ENCODE results near the gene THAP4.

Gene THAP4

DNA sequence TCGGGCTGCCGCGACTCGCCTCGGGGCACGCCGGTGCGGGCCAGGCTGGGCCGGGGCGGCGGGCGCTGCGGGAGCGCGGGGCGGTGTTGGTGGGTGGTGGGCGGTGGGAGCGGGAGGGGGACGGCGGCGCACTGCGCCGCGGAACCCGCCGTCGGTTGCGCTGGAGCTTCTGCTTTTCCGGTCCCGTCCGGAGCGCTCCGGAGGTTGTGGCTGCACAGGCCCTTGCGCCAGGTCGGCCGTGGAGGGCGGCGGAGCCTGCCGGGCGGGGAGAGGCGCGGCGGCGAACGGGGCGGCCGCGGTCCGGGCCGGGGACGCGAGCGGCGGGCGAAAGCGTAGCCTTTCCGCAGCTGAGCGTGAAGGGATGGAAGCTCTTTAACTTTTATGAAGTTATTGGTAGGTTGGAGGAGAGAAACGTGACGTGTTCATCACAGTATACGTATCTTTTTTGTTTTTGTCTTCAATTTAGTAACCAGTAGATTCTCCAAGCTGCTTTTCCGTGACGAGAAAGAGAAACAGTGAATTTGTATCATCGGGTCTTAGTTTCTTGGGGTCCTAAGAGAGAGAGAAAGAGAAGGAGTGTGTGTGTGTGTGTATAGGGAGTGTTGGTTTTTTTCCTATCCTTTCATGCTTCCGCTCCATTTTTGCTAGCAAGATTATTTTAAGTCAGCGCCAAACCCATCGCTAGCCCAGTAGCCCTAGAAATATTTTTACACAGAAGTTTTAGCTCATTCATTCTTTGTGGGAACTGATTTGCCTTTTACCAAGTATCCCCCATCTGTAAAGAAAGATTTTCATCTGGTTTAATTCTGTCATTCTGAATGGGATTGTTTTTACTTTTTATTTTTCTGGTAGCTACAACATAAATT is 1.1 kb upstream of the THAP4 start:
- peak; percentile 5 for DNase-seq

DNA sequence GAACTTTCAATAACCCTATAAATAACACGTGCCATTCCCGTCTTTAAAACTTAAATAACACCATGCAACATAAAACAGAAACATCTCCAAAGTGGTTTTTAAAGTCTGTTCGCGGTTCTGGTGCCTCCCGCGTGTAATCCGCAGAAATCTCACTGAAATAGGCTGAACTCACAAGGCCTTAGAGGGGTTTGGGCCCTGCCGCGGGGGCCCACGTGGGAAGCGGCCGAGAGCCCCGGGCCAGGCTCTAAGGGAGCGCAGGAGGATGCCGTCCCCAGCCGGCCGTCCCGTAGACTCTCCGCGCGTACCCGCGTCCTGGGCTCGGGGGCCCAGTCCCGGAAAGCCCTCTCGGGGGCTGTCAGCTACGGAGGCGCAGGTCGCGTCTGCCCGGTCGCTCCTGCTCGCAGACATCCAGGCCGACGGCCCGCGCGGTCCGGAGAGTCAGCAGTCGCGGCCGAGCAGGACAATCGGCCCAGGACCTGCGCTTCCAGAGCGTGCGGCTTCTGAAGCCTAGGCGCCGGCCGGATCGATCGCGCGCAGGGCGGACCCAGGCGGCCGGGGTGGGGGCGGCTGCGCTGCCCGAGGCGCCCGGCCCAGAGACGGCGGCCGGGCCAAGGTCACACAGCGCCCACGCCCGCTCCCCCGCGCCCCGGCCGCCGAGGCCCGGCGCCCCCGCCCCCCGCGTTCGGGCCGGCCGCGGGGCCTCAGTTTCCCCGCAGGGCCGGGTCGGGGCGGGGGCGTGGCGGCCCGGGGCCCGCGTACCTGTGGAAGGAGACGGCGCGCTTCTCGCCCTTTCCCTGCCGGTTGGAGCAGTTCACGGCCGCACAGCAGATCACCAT is 558 bp downstream of the THAP4 start:
- no peak for DNase-seq

DNA sequence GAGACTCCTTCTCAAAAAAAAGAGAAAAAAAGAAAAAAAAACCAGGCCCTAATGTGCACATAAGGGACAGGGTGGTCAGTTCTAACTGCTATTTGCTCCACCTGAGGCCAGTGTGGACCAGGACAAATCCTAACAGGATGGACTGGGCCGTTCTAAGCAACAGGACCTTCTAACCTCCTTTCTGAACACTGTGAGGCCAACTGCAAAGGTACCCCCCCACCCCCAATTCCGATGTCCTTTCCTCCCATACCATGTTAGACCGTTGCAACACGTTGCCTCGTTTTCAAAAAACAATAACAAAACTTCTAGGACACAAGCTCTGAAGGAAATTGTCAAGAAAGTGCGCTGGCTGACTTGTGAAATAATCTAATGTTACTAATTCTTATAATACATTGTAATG is 1.2 kb downstream of the THAP4 start:
- DNase-seq, result no peak

DNA sequence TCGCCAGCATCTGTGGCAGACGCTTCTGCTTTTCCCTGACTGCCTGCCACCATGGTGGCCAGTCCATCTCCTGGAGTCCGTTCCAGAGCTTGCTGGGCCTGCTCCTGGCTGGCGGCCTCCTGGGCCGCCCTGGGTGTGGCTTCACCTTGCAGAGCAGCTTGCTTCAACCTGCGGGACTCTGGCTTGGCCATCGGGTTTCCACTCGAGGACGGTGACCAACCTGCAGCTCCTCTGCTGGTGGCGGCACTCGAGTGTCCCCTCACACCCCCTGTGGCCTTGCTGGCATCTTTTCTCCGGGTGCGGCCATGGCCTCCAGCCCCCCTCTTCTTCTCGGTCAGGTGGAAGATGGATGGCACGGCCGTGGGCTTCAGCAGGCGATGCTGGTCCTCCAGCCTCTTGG is 3.4 kb downstream of the THAP4 start:
- DNase-seq, result no peak

DNA sequence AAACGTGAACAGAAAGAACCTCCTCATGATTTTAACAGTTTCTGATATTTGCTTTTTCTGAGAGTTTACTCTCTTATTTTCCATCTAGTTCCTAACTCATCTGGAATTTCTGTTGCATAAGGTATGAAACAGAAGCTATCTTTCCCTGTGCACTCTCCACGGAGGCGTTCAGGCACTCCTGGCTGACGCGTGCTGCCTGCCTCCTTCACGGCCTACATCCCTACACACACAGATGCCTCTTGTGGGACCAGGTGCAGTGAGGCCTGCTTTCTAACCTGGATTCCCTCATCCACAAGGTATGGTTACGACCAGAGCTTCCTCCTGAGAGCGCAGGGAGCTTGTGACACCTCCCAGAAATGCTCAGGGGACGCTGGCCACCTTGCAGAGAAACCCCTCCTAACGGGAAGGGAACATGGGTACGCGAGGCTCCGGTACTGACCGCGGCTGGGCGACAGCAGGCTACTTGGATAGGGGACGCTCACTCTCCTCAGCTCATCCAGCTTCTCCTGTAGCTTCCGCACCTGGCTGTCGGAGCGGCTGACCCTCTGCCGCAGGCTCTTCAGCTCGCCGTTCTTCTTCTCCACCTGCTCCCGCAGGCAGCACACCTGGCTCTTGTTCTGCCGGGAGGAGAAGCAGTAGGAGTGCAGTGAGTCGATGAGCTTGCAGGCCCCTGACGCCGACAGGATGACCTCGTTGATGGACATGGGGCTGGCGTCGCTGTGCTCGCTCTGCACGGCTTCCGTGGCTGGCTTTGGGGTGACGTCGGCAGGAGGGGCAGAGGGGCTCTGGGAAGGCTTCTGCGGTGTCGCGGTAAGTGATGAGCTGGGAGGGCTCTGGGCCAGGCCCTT is 4.3 kb downstream of the THAP4 start:
- no peak for DNase-seq

DNA sequence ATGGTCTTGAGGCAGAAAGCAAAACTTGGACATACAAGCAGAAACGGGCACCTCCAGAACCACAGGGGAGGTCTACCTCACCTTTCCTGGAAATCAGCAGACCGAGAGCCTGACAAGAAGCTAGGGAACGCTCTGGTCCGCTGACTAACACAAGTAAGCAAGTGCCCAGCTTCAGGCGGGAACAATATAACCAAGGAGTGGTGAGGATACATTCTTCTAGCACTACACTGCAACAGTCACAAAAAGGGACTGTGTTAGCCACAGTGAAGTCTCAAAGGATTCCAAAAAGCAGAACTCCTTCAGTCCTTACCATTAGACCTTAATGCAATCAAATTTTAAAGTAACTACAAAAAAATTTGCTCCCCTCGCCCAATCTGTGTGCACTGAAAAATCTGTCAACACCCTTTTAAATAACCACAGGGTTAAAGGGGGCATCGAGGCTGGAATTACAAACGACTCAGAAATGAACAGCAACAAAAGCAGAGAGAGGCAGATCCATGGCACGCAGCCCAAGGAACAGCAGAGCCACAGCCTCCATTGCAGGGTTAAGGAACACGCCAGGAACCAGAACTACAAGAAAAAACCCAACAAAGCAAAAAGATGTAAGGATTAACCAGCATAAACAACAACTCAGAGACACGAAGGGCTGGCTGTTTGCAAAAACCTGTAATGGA is 7.1 kb downstream of the THAP4 start:
- no peak for DNase-seq

DNA sequence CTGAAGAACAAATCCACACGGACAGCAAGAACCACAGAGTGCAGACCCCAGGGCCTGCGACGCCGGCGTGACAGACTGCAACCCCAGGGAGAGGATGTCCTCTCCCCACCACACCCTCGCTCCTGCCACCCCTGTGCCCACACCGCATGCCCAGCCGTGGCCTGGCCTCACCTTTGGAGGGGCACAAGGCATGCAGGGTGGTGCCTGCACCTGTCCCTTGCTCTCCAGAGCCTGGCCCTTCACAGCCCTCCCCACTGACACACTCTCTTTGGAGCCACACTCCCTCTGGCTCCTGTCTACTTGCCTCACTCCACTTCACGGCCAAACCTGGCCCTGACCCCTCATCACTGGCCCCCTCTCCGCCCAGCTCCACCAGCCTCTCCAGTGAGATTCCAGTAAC is 9.3 kb downstream of the THAP4 start:
- DNase-seq, result no peak

DNA sequence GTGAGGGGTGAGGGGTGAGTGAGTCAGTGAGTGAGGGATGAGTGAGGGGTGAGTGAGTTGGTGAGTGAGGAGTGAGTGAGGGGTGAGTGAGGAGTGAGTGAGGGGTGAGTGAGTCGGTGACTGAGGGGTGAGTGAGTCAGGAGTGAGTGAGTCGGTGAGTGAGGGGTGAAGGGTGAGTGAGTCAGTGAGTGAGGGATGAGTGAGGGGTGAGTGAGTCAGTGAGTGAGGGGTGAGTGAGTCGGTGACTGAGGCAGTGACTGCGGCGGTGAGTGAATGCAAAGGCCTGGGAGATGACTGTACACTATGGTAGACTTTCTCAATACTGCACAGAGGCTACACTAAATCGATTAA is 16.6 kb downstream of the THAP4 start:
- no peak for DNase-seq

DNA sequence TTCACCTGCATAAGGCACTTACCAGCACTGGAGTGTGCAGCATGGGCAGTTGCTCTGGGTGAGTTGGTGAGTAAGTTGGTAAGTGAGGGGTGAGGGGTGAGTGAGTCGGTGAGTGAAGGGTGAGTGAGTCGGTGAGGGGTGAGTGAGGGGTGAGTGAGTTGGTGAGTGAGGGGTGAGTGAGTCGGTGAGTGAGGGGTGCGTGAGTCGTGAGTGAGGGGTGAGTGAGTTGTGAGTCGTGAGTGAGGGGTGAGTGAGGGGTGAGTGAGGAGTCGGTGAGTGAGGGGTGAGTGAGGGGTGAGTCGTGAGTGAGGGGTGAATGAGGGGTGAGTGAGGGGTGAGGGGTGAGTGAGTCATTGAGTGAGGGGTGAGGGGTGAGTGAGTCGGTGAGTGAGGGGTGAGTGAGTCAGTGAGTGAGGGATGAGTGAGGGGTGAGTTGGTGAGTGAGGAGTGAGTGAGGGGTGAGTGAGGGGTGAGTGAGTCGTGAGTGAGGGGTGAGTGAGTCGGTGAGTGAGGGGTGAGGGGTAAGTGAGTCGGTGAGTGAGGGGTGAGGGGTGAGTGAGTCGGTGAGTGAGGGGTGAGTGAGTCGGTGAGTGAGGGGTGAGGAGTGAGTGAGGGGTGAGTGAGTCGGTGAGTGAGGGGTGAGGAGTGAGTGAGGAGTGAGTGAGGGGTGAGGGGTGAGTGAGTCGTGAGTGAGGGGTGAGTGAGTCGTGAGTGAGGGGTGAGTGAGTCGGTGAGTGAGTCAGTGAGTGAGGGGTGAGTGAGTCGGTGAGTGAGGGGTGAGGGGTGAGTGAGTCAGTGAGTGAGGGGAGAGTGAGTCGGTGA is 17.1 kb downstream of the THAP4 start:
- no peak for DNase-seq

DNA sequence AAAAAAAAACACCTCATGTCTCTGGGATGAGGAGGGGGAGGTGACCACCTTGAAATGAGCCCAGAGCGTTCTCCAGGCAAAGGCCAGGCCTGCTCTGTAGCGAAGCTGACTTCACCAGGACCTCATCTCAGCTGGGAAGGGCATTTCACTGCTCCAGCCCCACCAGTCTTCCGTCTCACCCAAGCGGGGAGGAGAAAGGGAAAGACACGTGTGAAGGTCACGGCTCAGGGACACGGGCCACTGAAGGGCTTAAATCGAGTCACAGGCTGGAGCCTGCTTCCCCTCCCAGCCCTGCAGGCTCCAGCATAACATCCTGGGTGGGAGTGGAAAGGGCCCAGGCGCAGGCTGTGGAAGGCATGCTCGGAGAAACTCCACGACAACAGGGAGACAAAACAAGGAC is 18.1 kb downstream of the THAP4 start:
- no peak for DNase-seq

DNA sequence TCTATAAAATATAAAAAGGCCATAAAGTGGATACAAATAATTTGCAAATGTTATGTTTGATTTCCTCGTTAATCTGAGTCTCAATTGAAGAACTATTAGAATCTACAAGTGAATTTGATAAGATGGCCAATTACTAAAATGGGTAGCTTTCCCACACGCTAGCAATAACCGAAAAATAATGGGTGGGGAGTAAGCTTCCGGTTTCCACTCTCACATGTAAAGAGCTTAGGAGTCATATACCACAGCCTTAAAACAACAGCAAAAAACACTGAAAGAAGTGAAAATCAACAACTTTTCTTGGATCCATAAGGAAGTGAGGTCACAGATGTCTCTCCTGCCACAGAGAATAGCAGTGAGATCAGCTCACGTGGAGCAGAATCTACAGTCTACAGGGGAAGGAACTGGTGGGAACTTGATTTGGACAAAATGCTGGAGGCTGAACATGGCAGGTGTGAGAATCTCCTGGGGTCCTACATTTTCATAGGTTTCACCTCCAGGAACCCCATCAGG is 18.6 kb downstream of the THAP4 start:
- DNase-seq, result no peak

DNA sequence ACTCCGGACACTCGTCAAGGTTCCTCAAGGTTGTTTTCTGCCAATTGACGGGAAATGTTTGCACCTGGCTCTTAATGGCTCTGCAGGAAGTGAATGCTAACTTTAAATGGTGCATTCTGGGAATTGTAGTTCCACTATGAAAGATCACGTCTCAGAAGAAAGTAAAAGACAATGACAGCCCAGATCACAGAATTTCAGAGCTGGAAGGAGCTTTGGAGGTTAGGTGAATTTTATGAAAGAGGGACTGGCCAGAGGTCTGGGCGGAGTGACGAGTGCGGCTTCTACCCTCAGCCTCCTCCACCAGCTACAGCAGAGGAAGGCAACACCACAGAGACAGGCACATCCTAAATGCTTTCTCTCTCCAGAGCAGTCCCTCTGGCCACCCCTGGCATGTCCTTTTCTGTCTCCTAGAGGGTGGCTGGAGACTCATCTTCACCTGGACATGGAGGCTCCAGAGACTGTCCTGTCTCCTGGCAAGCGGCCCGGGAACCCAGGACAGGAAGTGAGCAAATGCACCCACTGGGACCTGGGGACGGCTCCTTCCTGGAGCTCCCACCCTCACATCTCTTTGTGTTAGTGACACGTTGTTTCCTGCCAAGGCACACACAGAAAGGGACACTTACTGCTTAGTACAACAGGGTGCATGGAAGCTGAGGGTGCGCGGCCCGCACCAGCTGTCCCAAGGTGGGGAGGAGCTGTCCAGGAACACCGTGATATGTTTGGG is 19.4 kb downstream of the THAP4 start:
- peak; percentile 62 for DNase-seq

DNA sequence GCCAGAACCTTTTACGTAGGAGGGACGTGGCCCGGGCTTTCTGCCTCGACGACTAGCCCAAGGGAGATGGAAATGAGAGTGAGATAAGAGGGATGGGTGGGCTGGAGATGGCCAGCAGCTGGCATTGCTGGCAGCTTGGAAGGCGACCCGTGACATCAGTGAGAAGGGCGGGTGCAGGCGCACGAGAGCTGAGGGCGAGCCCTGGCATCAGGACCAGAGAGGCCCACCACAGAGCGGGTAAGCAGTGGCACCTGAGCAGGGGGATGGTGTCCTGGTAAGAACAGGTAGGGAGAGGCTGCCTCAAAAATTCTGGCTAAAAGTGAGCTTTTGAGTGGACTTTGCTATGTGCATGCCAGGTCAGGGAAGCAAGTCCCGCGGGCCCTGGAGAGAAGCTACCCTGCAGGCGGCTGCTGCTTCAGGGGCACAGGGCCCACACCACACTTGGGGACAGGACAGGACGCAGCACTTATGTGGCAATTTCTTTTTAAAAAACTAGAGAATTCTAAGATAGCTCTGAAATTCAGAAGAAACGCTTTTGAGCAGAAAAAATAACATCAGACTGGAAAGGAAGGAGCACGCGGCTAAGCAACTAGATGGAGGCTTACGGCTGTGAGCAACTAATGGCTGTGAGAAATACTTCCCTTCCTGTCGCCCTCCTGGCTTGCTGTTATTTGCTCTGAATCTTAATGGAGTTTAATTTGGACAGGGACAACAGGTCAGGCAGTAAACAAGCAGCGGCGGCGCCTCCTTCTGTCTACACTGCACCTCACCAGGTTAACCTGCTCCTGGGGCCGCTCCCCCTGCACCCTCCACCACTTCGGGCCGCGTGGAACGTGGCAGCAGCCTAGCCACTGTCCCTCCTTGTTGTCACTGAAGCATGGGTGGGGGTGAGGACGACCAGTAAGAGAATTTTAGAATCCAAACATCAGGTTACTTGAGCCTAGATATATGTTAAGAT is 20.5 kb downstream of the THAP4 start:
- DNase-seq, result no peak

DNA sequence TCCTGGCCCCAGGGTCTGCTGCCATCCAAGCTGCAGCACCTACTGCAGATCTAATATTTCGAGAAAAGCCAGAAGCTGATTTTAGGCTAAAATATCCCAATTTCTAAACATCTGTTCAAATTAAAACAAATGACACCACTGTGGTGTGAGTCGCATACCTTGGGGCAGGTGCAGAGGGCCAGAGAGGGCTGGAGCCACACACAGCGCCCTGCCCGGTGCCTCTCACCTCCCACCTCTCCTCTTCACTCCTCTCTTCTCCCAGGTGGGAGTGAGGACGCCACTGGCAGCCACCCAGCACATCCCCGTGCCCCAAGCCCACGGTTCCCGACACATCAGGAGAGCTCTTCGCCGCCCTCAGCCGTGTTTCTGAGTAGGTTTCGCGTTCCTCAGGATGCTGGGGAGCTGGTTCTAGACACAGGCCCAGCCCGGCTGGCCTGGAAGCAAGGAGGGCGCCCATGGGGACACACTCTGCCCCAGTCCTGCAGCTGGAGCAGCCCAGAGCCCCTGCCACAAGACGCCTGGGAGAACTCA is 21.4 kb downstream of the THAP4 start:
- DNase-seq, result no peak

DNA sequence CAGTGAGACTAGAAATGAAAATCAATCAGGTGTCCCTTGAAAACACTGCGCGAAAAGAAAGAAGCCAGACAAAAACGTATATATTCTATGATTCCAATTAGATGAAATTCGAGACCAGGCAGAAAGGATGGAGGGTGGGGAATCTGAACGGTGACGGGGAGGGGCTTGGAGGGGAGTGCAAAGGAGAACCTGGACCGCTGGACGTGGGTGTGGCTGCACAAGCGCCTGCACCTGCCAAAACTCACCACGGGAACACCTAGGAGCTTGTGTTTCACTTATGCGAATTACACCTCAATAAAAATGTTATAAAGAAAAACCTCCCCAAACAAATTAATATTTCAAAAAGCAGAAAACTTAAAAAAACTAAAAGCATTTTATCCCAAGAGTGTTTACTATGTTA is 21.9 kb downstream of the THAP4 start:
- DNase-seq, result no peak

DNA sequence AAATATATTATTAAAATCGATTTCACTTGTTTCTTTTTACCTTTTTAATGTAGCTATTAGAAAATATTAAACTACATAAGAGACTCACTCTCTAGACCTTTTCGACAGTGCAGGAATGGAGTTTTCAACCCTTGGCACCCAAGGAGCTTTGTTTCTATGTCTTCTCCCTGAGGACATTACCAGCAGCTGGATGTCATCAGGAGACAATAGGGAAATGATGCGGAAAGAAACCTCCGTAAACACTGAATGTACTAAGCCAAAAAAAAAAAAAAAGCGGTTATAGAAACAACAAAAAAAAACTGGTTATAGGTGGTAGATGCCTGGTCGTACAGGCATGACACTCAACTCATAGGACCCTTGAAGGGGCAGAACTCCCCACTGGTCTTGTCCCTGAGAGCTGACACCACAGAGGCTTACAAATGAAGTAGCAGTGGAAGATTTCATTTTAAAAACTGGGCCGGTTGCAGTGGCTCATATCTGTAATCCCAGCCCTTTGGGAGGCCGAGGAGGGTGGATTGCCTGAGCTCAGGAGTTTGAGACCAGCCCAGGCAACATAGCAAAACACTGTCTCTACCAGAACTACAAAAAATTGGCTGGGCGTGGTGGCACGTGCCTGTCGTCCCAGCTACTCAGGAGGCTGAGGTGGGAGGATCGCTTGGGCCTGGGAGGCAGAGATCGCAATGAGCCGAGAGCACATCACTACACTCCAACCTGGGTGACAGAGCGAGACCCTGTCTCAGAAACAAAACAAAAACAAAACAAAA is 23.8 kb downstream of the THAP4 start:
- no peak for DNase-seq

DNA sequence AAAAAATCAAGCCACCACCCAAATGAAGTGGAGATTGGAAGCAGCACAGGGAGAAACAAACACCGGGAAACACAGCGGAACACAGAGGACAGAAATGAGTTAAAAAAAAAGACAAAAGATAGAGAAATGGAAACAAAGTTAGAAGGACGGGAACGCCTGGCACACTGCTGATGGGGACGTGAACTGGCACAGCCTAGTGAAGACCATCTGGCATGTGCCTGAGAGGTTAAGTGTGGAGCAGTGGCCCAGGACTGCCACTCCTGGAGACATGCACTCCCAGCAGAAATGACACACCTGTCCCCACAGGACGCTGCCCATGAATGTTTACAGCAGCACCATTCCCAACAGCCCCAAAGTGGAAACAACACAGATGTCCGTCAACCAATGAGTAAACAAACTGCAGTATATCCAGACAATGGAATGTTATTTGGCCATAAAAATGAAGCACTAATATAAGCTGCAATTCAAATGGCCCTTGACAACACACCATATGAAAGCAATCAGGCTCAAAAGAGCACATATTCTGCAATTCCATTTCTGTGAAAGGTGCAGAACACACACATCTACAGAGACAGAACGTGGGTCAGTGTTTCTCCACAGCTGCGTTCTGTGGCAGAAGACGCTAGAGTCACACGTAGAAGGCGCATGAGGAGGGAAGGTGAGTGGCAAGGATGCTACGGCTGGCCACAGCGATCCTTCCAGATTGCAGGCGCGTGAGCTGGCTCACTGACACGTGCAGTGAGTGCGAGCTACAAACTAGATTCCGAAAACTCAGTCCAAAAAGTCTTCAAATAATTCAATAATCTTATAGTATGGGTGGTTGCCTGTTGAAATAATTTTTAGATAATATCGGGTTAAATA is 24.6 kb downstream of the THAP4 start:
- DNase-seq, result no peak

DNA sequence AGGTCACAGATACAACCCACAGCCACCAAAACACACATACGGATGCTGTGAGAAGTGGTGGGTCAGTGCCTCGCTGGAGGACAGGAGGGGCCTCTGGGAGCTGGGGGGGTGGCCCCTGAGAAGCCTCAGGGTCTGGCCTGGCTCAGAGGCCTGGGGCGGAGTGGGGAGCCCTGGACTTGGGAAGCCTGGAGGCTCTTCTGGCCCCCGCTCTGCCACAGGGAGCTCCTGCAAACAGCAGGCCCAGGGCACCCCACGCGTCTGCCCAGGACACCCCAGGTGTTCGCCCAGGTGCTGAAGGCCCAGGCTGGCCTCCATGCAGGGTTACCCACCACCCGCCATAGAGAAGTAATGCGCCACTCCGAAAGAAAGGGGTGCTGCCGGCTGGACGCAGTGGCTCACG is 25.9 kb downstream of the THAP4 start:
- no peak for DNase-seq

All from NCI-H1105 treated with DMSO at 0.1 percent for 48 hours (cell line).